ENCODE results near the gene MRPL23. TPM values are rescaled to one million over a fixed set of nuclear protein-coding genes. Genes with fewer than 3 reads are reported as not detected.

Gene MRPL23
- total RNA-seq, result 100 to 1,000 TPM in 1 of 6 experiments, 10 to 100 TPM in 5; 23.1 to 121 (median 36.4) TPM
- long read RNA-seq, partial matches to known transcripts, result 1 of 5 reads
- long read RNA-seq, other reads (novel, unspliced or antisense), result 1 of 5 reads

DNA sequence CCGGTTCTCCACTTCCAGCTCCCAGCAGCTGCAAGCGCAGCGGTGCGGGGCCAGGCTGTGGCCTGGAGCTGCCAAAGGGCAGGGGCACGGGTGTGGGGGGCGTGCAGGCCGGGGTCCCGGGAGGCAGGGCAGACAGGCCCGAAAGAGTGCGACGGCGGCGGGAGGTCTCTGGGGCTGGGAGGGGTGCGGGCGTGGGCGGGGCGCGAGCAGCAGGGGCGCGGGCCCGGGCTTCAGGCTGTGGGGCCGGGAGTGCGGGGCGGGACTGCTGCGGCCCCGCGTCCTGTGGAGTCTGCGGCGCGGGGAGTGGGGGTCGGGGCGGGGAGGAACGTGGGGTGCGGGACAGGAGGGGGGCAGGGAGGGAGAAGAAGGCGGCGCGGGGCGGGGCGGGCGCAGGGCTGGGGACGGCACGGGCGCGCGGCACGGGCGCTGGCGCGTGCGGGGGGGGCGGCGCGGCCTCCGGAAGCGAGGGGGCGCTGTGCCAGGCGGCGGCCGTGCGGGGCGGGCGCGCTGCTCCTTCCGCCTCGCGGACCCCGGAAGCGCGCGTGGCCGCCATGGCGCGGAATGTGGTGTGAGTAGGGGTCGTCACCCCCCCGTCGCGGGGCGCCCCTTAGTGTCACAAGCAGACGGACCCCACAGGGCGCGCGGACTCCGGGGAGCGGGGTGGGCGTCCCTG, at the start of gene MRPL23:
MRPL23 (plus strand) TSS at position 521 of the 673 bp plus-strand sequence; CDS start at position 552, 31 bp downstream.
- Histone ChIP-seq H3K27ac (no peak within 1 kb of the TSS), H3K27me3 (no peaks in the 10 kb centered on the region), H3K9me3 (no peaks in the 10 kb centered on the region), H3K36me3 (no peaks in the 10 kb centered on the region), H3K4me1 (no peaks in the 10 kb centered on the region), H3K4me3 (no peak within 1 kb of the TSS)
- intact Hi-C loops (cut with DNase I), result loop anchor here in 1 of 2 donors (10.0 kb wide), 1 partner anchor 52 kb away; the partner anchor contains the start of gene PRR33
- DNase-seq, result no peak
- TF ChIP-seq, protein P1, sequence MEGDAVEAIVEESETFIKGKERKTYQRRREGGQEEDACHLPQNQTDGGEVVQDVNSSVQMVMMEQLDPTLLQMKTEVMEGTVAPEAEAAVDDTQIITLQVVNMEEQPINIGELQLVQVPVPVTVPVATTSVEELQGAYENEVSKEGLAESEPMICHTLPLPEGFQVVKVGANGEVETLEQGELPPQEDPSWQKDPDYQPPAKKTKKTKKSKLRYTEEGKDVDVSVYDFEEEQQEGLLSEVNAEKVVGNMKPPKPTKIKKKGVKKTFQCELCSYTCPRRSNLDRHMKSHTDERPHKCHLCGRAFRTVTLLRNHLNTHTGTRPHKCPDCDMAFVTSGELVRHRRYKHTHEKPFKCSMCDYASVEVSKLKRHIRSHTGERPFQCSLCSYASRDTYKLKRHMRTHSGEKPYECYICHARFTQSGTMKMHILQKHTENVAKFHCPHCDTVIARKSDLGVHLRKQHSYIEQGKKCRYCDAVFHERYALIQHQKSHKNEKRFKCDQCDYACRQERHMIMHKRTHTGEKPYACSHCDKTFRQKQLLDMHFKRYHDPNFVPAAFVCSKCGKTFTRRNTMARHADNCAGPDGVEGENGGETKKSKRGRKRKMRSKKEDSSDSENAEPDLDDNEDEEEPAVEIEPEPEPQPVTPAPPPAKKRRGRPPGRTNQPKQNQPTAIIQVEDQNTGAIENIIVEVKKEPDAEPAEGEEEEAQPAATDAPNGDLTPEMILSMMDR (IDR thresholded peaks at IDR 0.05), result no peak
- no peak for TF ChIP-seq POLR2A (IDR thresholded peaks at IDR 0.05)
- WGBS (ENCODE audit: insufficient coverage, low coverage, low lambda C conversion rate, missing lambda C conversion rate), result no CpG with 5 or more reads among the region's 85 CpGs
- ATAC-seq, result peak; percentile 66 to 84 (median 76)

DNA sequence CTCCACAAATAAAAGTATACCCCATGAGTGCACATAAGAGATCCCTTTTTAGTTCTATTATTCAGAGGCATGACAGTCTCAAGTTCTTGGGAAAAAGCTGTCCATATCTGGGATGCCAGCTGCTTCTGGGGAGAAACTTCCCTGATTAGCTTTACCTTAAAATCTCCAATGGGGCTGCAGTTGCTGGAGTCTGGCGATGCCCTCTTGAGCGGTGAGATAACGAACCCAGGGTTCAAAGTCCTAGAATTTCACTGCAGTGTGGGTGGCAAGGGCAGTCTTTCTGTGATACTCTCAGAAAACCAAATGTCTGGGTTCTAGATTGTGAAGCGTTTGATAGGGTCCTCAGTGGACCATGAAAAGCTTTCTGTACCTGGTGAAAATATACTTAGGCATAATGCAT, 48.0 kb upstream of the MRPL23 start:
- Histone ChIP-seq H3K27ac (no peak overlapping the region), H3K4me3 (no peak overlapping the region), H3K27me3 (no peaks in the 10 kb centered on the region), H3K36me3 (no peaks in the 10 kb centered on the region), H3K9me3 (no peaks in the 10 kb centered on the region), H3K4me1 (peaks cover 0 to 8% (median 0%) of the 10 kb centered on the region in 4 donors)
- intact Hi-C loops (cut with DNase I), result loop anchor here (5.0 to 10.0 kb wide), 2 partner anchors 43 to 46 kb away; partner anchors contain the start of gene MRPL23 (in 1 of the 2)
- TF ChIP-seq, protein P1 (IDR thresholded peaks at IDR 0.05), result no peak
- TF ChIP-seq POLR2A (IDR thresholded peaks at IDR 0.05), result no peak
- ATAC-seq, result peak; percentile 75 to 92 (median 84)
- WGBS (ENCODE audit: insufficient coverage, low coverage, low lambda C conversion rate, missing lambda C conversion rate), result 38% methylated on average over 4 of the region's 4 CpGs
- no peak for DNase-seq

DNA sequence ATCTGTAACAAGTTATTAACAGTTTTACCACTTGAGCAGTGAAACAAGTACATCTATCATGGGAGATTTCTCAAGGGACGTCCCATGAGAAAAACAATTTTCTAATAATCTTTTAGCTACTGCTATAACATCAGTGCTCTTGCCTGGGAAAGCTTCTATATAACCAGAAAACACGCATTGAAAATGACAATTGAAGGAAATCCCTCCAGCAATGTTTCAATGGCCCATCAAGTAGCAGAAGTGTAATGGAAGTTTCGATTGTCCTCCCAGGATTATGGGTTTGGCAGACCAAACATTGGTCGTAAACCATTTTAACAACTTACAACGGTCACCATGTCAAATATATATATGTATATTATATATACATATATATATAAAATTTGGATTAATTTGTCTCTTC, 47.4 kb upstream of the MRPL23 start:
- WGBS (ENCODE audit: insufficient coverage, low coverage, low lambda C conversion rate, missing lambda C conversion rate), result 84% methylated on average over 5 of the region's 5 CpGs
- no peak for TF ChIP-seq POLR2A (IDR thresholded peaks at IDR 0.05)
- TF ChIP-seq, protein P1 (IDR thresholded peaks at IDR 0.05), result no peak
- DNase-seq (no peak), ATAC-seq (no peak)
- H3K4me1 ChIP-seq, result peaks cover 0 to 8% (median 0%) of the 10 kb centered on the region in 4 donors
- no peaks in the 10 kb centered on the region for H3K36me3 ChIP-seq
- H3K4me3 ChIP-seq, result no peak overlapping the region
- H3K9me3 ChIP-seq, result no peaks in the 10 kb centered on the region
- intact Hi-C loops (cut with DNase I), result loop anchor here (5.0 to 10.0 kb wide), 2 partner anchors 43 to 45 kb away; partner anchors contain the start of gene MRPL23 (in 1 of the 2)
- no peak overlapping the region for H3K27ac ChIP-seq
- H3K27me3 ChIP-seq, result no peaks in the 10 kb centered on the region

DNA sequence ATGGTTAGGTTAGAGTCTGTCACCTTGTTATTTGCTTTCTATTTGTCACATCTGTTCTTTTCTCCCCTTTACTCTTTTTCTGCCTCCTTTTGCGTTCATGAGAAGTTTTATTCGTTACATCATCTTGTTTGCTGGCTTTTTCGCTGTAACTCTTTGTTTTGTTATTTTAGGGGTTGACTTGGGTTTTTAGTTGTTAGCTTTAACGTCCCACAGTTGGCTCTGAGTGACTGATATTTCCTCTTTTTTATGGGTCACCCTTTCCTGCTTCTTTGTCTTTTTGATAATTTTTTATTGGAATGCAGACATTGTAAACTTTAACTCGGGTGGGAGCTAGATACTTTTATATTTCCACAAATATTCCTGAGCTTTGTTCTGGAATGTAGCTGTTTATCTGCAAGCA, 41.0 kb upstream of the MRPL23 start:
- no peak for ATAC-seq
- WGBS (ENCODE audit: insufficient coverage, low coverage, low lambda C conversion rate, missing lambda C conversion rate), result 33% methylated on average over 5 of the region's 5 CpGs
- no peak overlapping the region for H3K27ac ChIP-seq

More for the DNA sequence above, 41.0 kb upstream of the MRPL23 start:
- H3K36me3 ChIP-seq, result no peaks in the 10 kb centered on the region
- no peak for TF ChIP-seq POLR2A (IDR thresholded peaks at IDR 0.05)
- TF ChIP-seq, protein P1 (IDR thresholded peaks at IDR 0.05), result no peak
- H3K9me3 ChIP-seq, result no peaks in the 10 kb centered on the region
- no peak overlapping the region for H3K4me3 ChIP-seq
- intact Hi-C loops (cut with DNase I), result no loop called here
- H3K27me3 ChIP-seq, result no peaks in the 10 kb centered on the region
- no peaks in the 10 kb centered on the region for H3K4me1 ChIP-seq
- no peak for DNase-seq
